GM12872 (cell line): ENCODE results near the gene BRIP1.

ENCODE experiments used
- CTCF ChIP-seq: IDR thresholded peaks from 3 replicates; pipeline ENCODE4 v1.5.1; 2011; ENCODE audit warnings: low read depth, mild to moderate bottlenecking, low read length, moderate library complexity; ENCODE audit not compliant: insufficient read depth

The BRIP1 gene

DNA sequence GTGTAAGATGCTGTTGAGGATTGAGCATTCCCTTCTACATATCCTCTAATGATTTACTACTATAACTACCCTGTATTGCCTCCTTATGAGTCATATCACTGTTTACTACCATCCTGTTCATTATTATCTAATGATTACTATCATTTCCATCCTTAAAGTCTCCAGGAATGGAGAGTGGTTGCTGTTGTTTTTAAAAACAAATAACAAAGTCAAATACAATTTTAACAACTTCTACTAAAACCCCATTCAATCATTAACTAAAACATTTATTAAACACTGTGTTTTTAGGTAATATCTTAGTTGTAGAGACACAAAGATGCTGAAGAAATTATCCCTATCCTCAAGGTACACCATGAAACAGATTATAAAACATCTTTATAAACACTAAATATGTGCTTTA lies 126.9 kb downstream of the BRIP1 start:
- no peak for TF ChIP-seq CTCF

DNA sequence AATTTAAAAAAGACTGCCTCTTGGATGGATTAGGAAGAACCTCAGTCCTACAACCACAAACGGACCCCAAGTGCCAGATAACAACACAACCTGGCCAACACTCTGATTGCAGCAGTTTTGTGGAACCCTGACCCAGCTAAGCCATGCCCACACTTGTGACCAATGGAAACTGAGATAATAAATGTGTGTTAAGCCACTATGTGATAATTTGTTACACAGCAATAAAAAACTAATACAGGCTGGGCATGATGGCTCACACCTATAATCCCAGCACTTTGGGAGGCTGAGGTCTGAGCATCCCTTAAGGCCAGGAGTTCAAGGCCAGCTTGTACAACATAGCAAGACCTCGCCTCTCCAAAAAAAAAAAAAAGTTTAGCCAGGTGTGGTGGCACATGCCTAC lies 127.5 kb downstream of the BRIP1 start:
- no peak for TF ChIP-seq CTCF

DNA sequence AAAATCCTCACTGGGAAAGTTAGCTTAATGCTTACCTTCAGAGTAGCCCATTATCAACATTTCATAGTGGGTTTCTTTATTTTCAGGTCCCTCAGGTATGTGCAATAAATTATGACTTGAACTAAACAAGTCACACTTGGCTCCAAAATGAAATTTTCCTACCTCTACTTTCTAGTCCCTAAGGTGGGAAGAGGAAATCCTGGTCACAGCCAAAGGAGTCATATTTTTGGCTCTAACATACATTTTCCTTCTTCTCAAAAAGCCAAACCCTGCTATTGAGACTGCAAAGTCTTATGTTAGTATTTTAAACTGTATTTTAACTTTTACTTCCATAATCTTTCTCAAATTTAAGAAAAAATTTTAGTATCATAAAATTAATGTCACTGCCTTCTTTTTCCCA lies 128.9 kb downstream of the BRIP1 start:
- no peak for TF ChIP-seq CTCF

DNA sequence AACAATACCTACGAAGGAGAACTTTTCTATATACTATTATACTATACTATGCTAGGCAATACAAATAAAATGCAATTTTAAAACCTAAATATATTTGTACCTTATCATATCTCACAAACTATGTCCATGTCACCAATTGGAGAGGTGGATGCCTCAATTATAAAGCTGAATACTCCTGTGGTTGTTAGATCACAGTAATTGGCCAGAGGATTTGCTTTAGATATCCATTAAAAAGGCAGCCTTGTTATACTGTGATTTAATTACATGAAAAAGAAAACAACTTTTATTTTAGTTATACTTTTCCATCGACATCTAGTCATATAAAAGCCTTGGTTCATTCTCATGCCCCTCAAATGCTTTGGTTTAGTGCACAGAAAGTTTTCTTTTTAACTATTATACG lies 129.3 kb downstream of the BRIP1 start:
- no peak for TF ChIP-seq CTCF

GRCh38 chr17:61733021-61733420 lies 130.3 kb downstream of the BRIP1 start:
- TF ChIP-seq CTCF: no peak

DNA sequence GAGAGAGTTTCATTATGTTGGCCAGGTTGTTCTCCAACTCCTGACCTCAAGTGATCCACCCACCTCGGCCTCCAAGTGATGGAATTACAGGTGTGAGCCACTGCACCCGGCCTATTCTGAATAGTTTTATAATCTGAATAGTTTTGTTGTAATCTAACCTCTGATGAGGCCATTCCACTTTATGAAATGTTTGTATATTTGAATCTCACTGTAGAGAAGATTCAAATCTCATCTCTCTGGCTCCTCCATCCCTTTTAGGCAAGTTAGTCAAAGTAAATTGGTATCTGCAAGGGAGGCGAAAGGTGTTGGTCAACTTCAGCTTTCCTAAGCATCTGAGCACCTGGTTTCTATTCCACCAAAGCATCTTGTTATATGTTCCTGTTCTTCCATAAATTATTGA lies 131.2 kb downstream of the BRIP1 start:
- TF ChIP-seq CTCF: no peak

DNA sequence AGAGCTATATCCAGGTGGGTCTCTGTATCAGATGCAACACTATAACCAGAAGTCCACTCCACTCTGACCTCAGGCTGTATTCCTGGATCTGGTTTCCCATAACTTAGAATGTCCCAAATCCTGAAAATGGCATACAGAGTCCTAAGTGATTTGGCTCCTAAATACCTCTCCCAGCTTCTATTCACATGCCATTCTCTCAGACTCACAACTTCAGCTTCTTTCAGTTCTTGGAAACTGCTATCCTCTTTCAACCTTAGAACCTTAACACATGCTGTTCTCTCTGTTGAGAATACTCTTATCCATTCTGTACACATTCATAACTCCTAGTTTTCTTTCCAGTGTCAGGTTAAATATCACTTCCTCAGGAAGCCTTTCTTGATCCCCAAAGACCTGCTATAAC lies 132.0 kb downstream of the BRIP1 start:
- TF ChIP-seq CTCF: no peak
